A549 (cell line): ENCODE data around the gene AADAC. TPM values are rescaled to one million over a fixed set of nuclear protein-coding genes. Genes with fewer than 3 reads are reported as not detected.
A peak's percentile ranks its signal among the peaks of the same experiment; 100 is the strongest.

Source experiments
- ATAC-seq, 2 experiments: fragments of 200-7000 bp in 1 of 2; fragments of >200 bp in 1 of 2; cut with Nextera tagmentation in 1 of 2; cut with Tn5 transposase in 1 of 2; 3 replicates each; pipeline versions ENCODE4 v1.8.0 to v1.9.1; 2018 to 2020; ENCODE audit warnings: mild to moderate bottlenecking in 1 of 2, moderate library complexity in 1 of 2
- CTCF ChIA-PET: fragments of 300-600 bp; sonication (Branson Sonifier 250); formaldehyde crosslinking; extraction: SDS; loops from one replicate; lab custom pipeline; 2021; ENCODE audit warnings: antibody characterized with exemption, inconsistent platforms; lab: Yijun Ruan, JAX
- POLR2A ChIA-PET: fragments of 350-600 bp; formaldehyde crosslinking; extraction: SDS; loops from one replicate; lab custom pipeline; 2021; ENCODE audit warnings: antibody characterized with exemption, inconsistent platforms; lab: Yijun Ruan, JAX
- DNase-seq, 2 experiments: peaks; one replicate each; pipeline versions ENCODE4 v3.0.0 to v3.0.0-alpha.2; 2011 to 2016; ENCODE audit warnings: low read depth in 1 of 2, low spot score in 1 of 2
- FAIRE-seq: peaks from 2 replicates; lab custom pipeline; 2011; peaks lifted over from hg19 to GRCh38; lab: Jason Lieb, UNC
- H3K27ac ChIP-seq, 2 experiments: fragments of >200 bp; sonication (Bioruptor Twin); formaldehyde crosslinking; 3 replicates each; pipeline ENCODE4 v1.5.1; 2016 to 2017
- H3K4me1 ChIP-seq: fragments of >200 bp; sonication (Bioruptor Twin); formaldehyde crosslinking; 3 replicates; pipeline ENCODE4 v1.6.1; 2016
- H3K4me2 ChIP-seq: fragments of >200 bp; sonication (Bioruptor Twin); formaldehyde crosslinking; 3 replicates; pipeline ENCODE4 v1.6.1; 2016
- H3K4me3 ChIP-seq: fragments of >200 bp; sonication (Bioruptor Twin); formaldehyde crosslinking; 3 replicates; pipeline ENCODE4 v1.5.1; 2016
- H3K9me3 ChIP-seq: fragments of >200 bp; sonication (Bioruptor Twin); formaldehyde crosslinking; 3 replicates; pipeline ENCODE4 v1.6.1; 2016
- BCL3 ChIP-seq: fragments of >200 bp; sonication (Bioruptor Twin); formaldehyde crosslinking; IDR thresholded peaks from 3 replicates; pipeline ENCODE4 v1.6.1; 2016
- BHLHE40 ChIP-seq: IDR thresholded peaks from 2 replicates; pipeline ENCODE4 v1.6.1; 2012; ENCODE audit warnings: low read depth, low read length, inconsistent platforms
- CBX2 ChIP-seq: fragments of 200-600 bp; sonication (generic); IDR thresholded peaks from 2 replicates; pipeline ENCODE4 v1.6.1; 2016; ENCODE audit warnings: low read depth, mild to moderate bottlenecking, borderline replicate concordance
- CBX8 ChIP-seq: fragments of 200-600 bp; sonication (generic); IDR thresholded peaks from 2 replicates; pipeline ENCODE4 v1.6.1; 2016
- CEBPB ChIP-seq, 2 experiments: fragments of >200 bp in 1 of 2; sonication (Bioruptor Twin) in 1 of 2; formaldehyde crosslinking in 1 of 2; IDR thresholded peaks; 2 replicates each; pipeline ENCODE4 v1.6.1; 2012 to 2016
- CHD2 ChIP-seq: fragments of 150-350 bp; IDR thresholded peaks from 2 replicates; pipeline ENCODE4 v1.6.1; 2014; ENCODE audit warnings: low read length; ENCODE audit not compliant: partially characterized antibody
- EHF ChIP-seq: fragments of 250-450 bp; sonication (Bioruptor Pico); IDR thresholded peaks from 2 replicates; pipeline ENCODE4 v1.5.0; 2020; ENCODE audit warnings: mild to moderate bottlenecking
- EHMT2 ChIP-seq: fragments of 200-600 bp; sonication (generic); IDR thresholded peaks from 2 replicates; pipeline ENCODE4 v1.6.1; 2016; ENCODE audit warnings: antibody characterized with exemption, low read depth, mild to moderate bottlenecking, moderate library complexity
- EP300 ChIP-seq, 2 experiments: fragments of >200 bp; sonication (Bioruptor Twin); formaldehyde crosslinking; IDR thresholded peaks; 2 replicates in 1 of 2; 3 replicates in 1 of 2; pipeline ENCODE4 v1.6.1; 2016 to 2017
- FOSB ChIP-seq: fragments of 250-450 bp; sonication (Bioruptor Pico); IDR thresholded peaks from 2 replicates; pipeline ENCODE4 v1.5.0; 2020; ENCODE audit warnings: mild to moderate bottlenecking, moderate library complexity
- FOSL2 ChIP-seq, 2 experiments: fragments of 450-650 bp in 1 of 2; fragments of >200 bp in 1 of 2; sonication (Bioruptor Twin) in 1 of 2; formaldehyde crosslinking; IDR thresholded peaks; 2 replicates each; pipeline versions ENCODE4 v1.5.0 to v1.6.1; 2016 to 2020; ENCODE audit warnings: mild to moderate bottlenecking in 1 of 2, moderate library complexity in 1 of 2
- FOXS1 ChIP-seq: fragments of 250-450 bp; sonication (Bioruptor Pico); IDR thresholded peaks from 2 replicates; pipeline ENCODE4 v1.5.0; 2020; ENCODE audit warnings: mild to moderate bottlenecking, moderate library complexity
- GATA3 ChIP-seq: IDR thresholded peaks from 2 replicates; pipeline ENCODE4 v1.6.1; 2012; ENCODE audit warnings: borderline replicate concordance
- HDAC2 ChIP-seq: fragments of 200-600 bp; sonication (generic); IDR thresholded peaks from 2 replicates; pipeline ENCODE4 v1.6.1; 2016
- HES2 ChIP-seq: fragments of >200 bp; sonication (Bioruptor Twin); formaldehyde crosslinking; IDR thresholded peaks from 2 replicates; pipeline ENCODE4 v1.6.1; 2016
- HEYL ChIP-seq: fragments of 250-450 bp; sonication (Bioruptor Pico); IDR thresholded peaks from 2 replicates; pipeline ENCODE4 v1.8.0; 2021; ENCODE audit warnings: mild to moderate bottlenecking, moderate library complexity
- HOXA7 ChIP-seq: fragments of 250-450 bp; sonication (Bioruptor Pico); IDR thresholded peaks from 2 replicates; pipeline ENCODE4 v1.5.0; 2020; ENCODE audit warnings: mild to moderate bottlenecking, moderate library complexity
- HOXB13 ChIP-seq: fragments of 250-450 bp; sonication (Bioruptor Pico); IDR thresholded peaks from 2 replicates; pipeline ENCODE4 v1.5.0; 2020; ENCODE audit warnings: low read depth, mild to moderate bottlenecking, moderate library complexity
- JUN ChIP-seq, 2 experiments: fragments of >200 bp; sonication (Bioruptor Twin); formaldehyde crosslinking; IDR thresholded peaks; 2 replicates in 1 of 2; 3 replicates in 1 of 2; pipeline ENCODE4 v1.6.1; 2016 to 2017
- JUNB ChIP-seq: fragments of >200 bp; sonication (Bioruptor Twin); formaldehyde crosslinking; IDR thresholded peaks from 2 replicates; pipeline ENCODE4 v1.6.1; 2016
- KDM1A ChIP-seq: fragments of 200-600 bp; sonication (generic); IDR thresholded peaks from 2 replicates; pipeline ENCODE4 v1.6.1; 2016; ENCODE audit warnings: low read depth, mild to moderate bottlenecking
- KDM5A ChIP-seq: fragments of 200-600 bp; sonication (generic); IDR thresholded peaks from 2 replicates; pipeline ENCODE4 v1.6.1; 2016; ENCODE audit warnings: antibody characterized with exemption, mild to moderate bottlenecking
- MAFK ChIP-seq: fragments of 450-650 bp; IDR thresholded peaks from 2 replicates; pipeline ENCODE4 v1.6.1; 2014; ENCODE audit not compliant: partially characterized antibody
- NPAS2 ChIP-seq: fragments of 250-450 bp; sonication (Bioruptor Pico); IDR thresholded peaks from 2 replicates; pipeline ENCODE4 v1.8.0; 2022; ENCODE audit warnings: mild to moderate bottlenecking, moderate library complexity, borderline replicate concordance
- PBX3 ChIP-seq: IDR thresholded peaks from 2 replicates; pipeline ENCODE4 v1.6.1; 2012
- PHF8 ChIP-seq: fragments of 200-600 bp; sonication (generic); IDR thresholded peaks from 2 replicates; pipeline ENCODE4 v1.6.1; 2016; ENCODE audit warnings: low read depth, mild to moderate bottlenecking, antibody characterized with exemption, moderate library complexity, borderline replicate concordance
- RAD21 ChIP-seq, 2 experiments: fragments of >200 bp in 1 of 2; sonication (Bioruptor Twin) in 1 of 2; formaldehyde crosslinking in 1 of 2; IDR thresholded peaks in 1 of 2; conservative IDR thresholded peaks in 1 of 2; 2 replicates in 1 of 2; 3 replicates in 1 of 2; pipeline ENCODE4 v1.6.1; 2012 to 2018; ENCODE audit warnings: inconsistent platforms in 1 of 2
- RCOR1 ChIP-seq: fragments of 150-350 bp; IDR thresholded peaks from 2 replicates; pipeline ENCODE4 v1.6.1; 2014; ENCODE audit warnings: antibody characterized with exemption, low read length, low read depth
- REST ChIP-seq: fragments of 200-600 bp; sonication (generic); IDR thresholded peaks from 2 replicates; pipeline ENCODE4 v1.6.1; 2016; ENCODE audit warnings: antibody characterized with exemption, mild to moderate bottlenecking, moderate library complexity
- SREBF2 ChIP-seq: fragments of 450-650 bp; IDR thresholded peaks from 2 replicates; pipeline ENCODE4 v1.6.1; 2014; ENCODE audit warnings: mild to moderate bottlenecking, moderate library complexity
- TP53 ChIP-seq: fragments of 250-450 bp; sonication (Bioruptor Pico); IDR thresholded peaks from 2 replicates; pipeline ENCODE4 v1.5.0; 2021; ENCODE audit warnings: mild to moderate bottlenecking, moderate library complexity
- USF2 ChIP-seq: fragments of 450-650 bp; IDR thresholded peaks from 2 replicates; pipeline ENCODE4 v1.6.1; 2014; ENCODE audit warnings: antibody characterized with exemption
- ZC3H11A ChIP-seq: fragments of 450-650 bp; IDR thresholded peaks from 2 replicates; pipeline ENCODE4 v1.6.1; 2014; ENCODE audit warnings: antibody characterized with exemption, mild to moderate bottlenecking
- ZFP36 ChIP-seq: fragments of 450-650 bp; IDR thresholded peaks from 2 replicates; pipeline ENCODE4 v1.6.1; 2014; ENCODE audit warnings: borderline replicate concordance; ENCODE audit not compliant: partially characterized antibody
- ZNF302 ChIP-seq: fragments of 250-450 bp; sonication (Bioruptor Pico); IDR thresholded peaks from 2 replicates; pipeline ENCODE4 v1.9.0; 2021; ENCODE audit warnings: inconsistent platforms, mild to moderate bottlenecking, moderate library complexity
- ZSCAN20 ChIP-seq: fragments of 250-450 bp; sonication (Bioruptor Pico); IDR thresholded peaks from 2 replicates; pipeline ENCODE4 v1.8.0; 2022; ENCODE audit warnings: mild to moderate bottlenecking, moderate library complexity
- WGBS: methylation state at CpG from one replicate; pipeline ENCODE4 v1.1.6; 2017; ENCODE audit errors: missing lambda C conversion rate; 5-methylcytosine and 5-hydroxymethylcytosine counted together
- polyA plus RNA-seq, 4 experiments: library from polyadenylated mRNA; depleted of rRNA in 3 of 4; stranded (reverse); fragments of >200 nt; fragmentation: RNase III in 1 of 4; extraction: RNeasy Plus Mini Kit Qiagen cat#74134 plus additional on column Dnase treatment in 1 of 4; gene quantifications; 2 replicates in 3 of 4; 3 replicates in 1 of 4; pipeline ENCODE4 v1.2.3, GENCODE V29; 2011 to 2017

Gene AADAC
- polyA plus RNA-seq, 2 of the 4 experiments (the other 2 are of a cell fraction) = 15.3 to 45.0 TPM

GRCh38 chr3:151864423-151865101, 50.6 kb downstream of the AADAC start:
- peak; percentile 91 for FAIRE-seq
- Histone ChIP-seq H3K4me3 (no peak overlapping the region), H3K27ac (peak overlapping the region; percentile 46 to 75), H3K9me3 (no peaks in the 10 kb centered on the region), H3K4me2 (peak overlapping the region; percentile 67), H3K4me1 (peaks cover 52% of the 10 kb centered on the region)
- POLR2A ChIA-PET = no interaction called here
- ATAC-seq = peak in 1 of 2 experiments; percentile 60; a peak in 3 of 6 replicates
- WGBS = 6% methylated on average over 4 of the region's 4 CpGs
- DNase-seq = peak in 1 of 2 experiments; percentile 45
- CTCF ChIA-PET = interaction anchor here (0.6 kb wide), 1 partner anchor 184 kb away, joined by 3 read pairs; no protein-coding TSS in a partner anchor
- no peak for TF ChIP-seq JUN (IDR thresholded peaks at IDR 0.05)
- no peak for TF ChIP-seq RAD21 (conservative IDR thresholded peaks at IDR 0.05 in 1 of 2, IDR thresholded peaks at IDR 0.05 in 1 of 2)
- TF ChIP-seq EP300 (IDR thresholded peaks at IDR 0.05) = peak in 1 of 2 experiments; percentile 28; a peak in 1 of 5 replicates
- peak; percentile 73; the same call in 1 of the 2 replicates for TF ChIP-seq JUNB
- TF ChIP-seq PBX3 = no peak
- peak; percentile 75 to 87 for TF ChIP-seq CEBPB (IDR thresholded peaks at IDR 0.05)
- no peak for TF ChIP-seq MAFK
- no peak for TF ChIP-seq TP53 (CRISPR knock-in tag)
- no peak for TF ChIP-seq FOXS1 (CRISPR knock-in tag)
- TF ChIP-seq HES2 = 0 out of 2 replicates have a peak, but pooled peaks have one; percentile 15
- no peak for TF ChIP-seq CBX8
- TF ChIP-seq GATA3 = peak; percentile 63; the same call in 1 of the 2 replicates
- no peak for TF ChIP-seq NPAS2
- TF ChIP-seq ZFP36 = no peak
- TF ChIP-seq HOXA7 (CRISPR knock-in tag) = no peak
- no peak for TF ChIP-seq CBX2
- no peak for TF ChIP-seq USF2
- no peak for TF ChIP-seq FOSB (CRISPR knock-in tag)
- TF ChIP-seq HEYL (CRISPR knock-in tag) = no peak
- no peak for TF ChIP-seq EHF (CRISPR knock-in tag)
- no peak for TF ChIP-seq RCOR1
- TF ChIP-seq KDM1A = no peak
- no peak for TF ChIP-seq BCL3
- TF ChIP-seq REST = no peak
- no peak for TF ChIP-seq ZC3H11A
- TF ChIP-seq PHF8 = no peak
- no peak for TF ChIP-seq EHMT2
- no peak for TF ChIP-seq HDAC2
- TF ChIP-seq ZNF302 (CRISPR knock-in tag) = no peak
- TF ChIP-seq FOSL2 (IDR thresholded peaks at IDR 0.05) = peak; percentile 64
- peak; percentile 82 for TF ChIP-seq FOSL2 (CRISPR knock-in tag; IDR thresholded peaks at IDR 0.05)
- TF ChIP-seq SREBF2 = no peak
- TF ChIP-seq CHD2 = no peak
- TF ChIP-seq HOXB13 = no peak
- no peak for TF ChIP-seq ZSCAN20
- no peak for TF ChIP-seq BHLHE40
- TF ChIP-seq KDM5A = no peak
